Measurements from ENCODE around the gene TMEM212.
"Not testable (repeated sequence)": the region's sequence is repeated elsewhere in the genome, so short reads cannot be mapped to it uniquely, and the experiment has no call there.

TMEM212 gene

DNA sequence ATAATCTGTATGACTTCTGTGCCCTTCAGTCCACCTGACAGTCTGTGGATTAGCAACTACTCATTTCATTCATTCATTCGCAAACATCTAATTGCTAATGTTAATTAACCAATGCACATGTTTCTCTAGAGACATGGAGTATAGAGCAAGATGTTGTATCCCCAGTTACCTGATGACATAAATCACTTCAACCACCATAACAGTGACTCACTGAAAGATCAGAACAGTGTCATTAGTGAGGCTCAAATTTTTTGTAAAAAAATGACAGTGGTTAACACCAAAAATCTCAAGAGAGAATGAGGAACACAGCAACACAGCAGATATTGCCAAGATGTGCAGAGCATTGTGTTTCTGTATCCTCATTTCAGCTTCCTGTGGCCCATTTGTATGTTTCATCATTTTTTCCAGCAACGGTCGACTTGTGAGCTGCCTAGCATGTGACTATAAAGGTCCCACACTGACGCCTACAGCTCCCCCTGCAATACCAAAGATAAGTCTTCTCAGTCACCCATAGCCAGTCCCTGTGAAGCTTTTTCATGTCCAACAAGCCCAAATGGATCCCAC lies 29.2 kb upstream of the TMEM212 start:
- WGBS (ENCODE audit: extremely low coverage, insufficient coverage, low lambda C conversion rate) = no CpG with 5 or more reads among the region's 4 CpGs
- no peak overlapping the region for H4K8ac ChIP-seq (ENCODE audit: low read depth, low read length)

DNA sequence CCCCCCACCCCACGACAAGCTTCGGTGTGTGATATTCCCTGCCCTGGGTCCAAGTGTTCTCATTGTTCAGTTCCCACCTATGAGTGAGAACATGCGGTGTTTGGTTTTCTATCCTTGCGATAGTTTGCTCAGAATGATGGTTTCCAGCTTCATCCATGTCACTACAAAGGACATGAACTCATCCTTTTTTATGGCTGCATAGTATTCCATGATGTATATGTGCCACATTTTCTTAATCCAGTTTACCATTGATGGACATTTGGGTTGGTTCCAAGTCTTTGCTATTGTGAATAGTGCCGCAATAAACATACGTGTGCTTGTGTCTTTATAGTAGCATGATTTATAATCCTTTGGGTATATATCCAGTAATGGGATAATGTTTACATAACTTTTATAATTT lies 28.5 kb upstream of the TMEM212 start:
- H3K23ac ChIP-seq (ENCODE audit: low read length); H2BK15ac ChIP-seq (replicated peaks; ENCODE audit: low read depth); H3K56ac ChIP-seq (ENCODE audit: low read length); H3K79me2 ChIP-seq (ENCODE audit: control insufficient read depth, insufficient read depth, low read length); H4K5ac ChIP-seq (ENCODE audit: low read length); H3K9ac ChIP-seq (ENCODE audit: low read length); H3K4ac ChIP-seq (ENCODE audit: low read depth, low read length); H3K79me1 ChIP-seq (ENCODE audit: low read length); H2BK120ac ChIP-seq (ENCODE audit: low read depth, low read length); H3K4me2 ChIP-seq (ENCODE audit: low read length); H3K36me3 ChIP-seq (ENCODE audit: control insufficient read depth, insufficient read depth, low read length); H2BK5ac ChIP-seq (ENCODE audit: low read length); H3K27me3 ChIP-seq (ENCODE audit: insufficient read depth, low read length, poor library complexity); H3K18ac ChIP-seq (ENCODE audit: low read length); H3K27ac ChIP-seq (ENCODE audit: low read depth, low read length); H2AK5ac ChIP-seq (ENCODE audit: low read length); H3K4me1 ChIP-seq (ENCODE audit: control insufficient read depth, low read depth, low read length); H4K8ac ChIP-seq (ENCODE audit: low read depth, low read length); DNase-seq; H3K4me3 ChIP-seq (ENCODE audit: low read length): not testable (repeated sequence)
- WGBS (ENCODE audit: extremely low coverage, insufficient coverage, low lambda C conversion rate) = no CpG with 5 or more reads among the region's 6 CpGs

More for the DNA sequence above, 29.2 kb upstream of the TMEM212 start:
- H2BK15ac ChIP-seq (replicated peaks; ENCODE audit: low read depth) = no peak overlapping the region
- H3K4me2 ChIP-seq (ENCODE audit: low read length) = no peak overlapping the region
- H3K36me3 ChIP-seq (ENCODE audit: control insufficient read depth, insufficient read depth, low read length) = no peaks in the 10 kb centered on the region
- no peak for DNase-seq
- no peak overlapping the region for H2AK5ac ChIP-seq (ENCODE audit: low read length)
- H3K4me1 ChIP-seq (ENCODE audit: control insufficient read depth, low read depth, low read length) = peaks cover 6% of the 10 kb centered on the region
- H3K56ac ChIP-seq (ENCODE audit: low read length) = no peak overlapping the region
- no peak overlapping the region for H2BK120ac ChIP-seq (ENCODE audit: low read depth, low read length)
- no peak overlapping the region for H3K4me3 ChIP-seq (ENCODE audit: low read length)
- H3K79me2 ChIP-seq (ENCODE audit: control insufficient read depth, insufficient read depth, low read length) = no peaks in the 10 kb centered on the region
- H3K9ac ChIP-seq (ENCODE audit: low read length) = no peak overlapping the region
- H3K23ac ChIP-seq (ENCODE audit: low read length) = no peak overlapping the region
- no peak overlapping the region for H4K5ac ChIP-seq (ENCODE audit: low read length)
- no peak overlapping the region for H3K4ac ChIP-seq (ENCODE audit: low read depth, low read length)
- peaks cover 2% of the 10 kb centered on the region for H3K27me3 ChIP-seq (ENCODE audit: insufficient read depth, low read length, poor library complexity)
- H3K18ac ChIP-seq (ENCODE audit: low read length) = no peak overlapping the region
- no peaks in the 10 kb centered on the region for H3K79me1 ChIP-seq (ENCODE audit: low read length)
- H2BK5ac ChIP-seq (ENCODE audit: low read length) = no peak overlapping the region
- no peak overlapping the region for H3K27ac ChIP-seq (ENCODE audit: low read depth, low read length)

DNA sequence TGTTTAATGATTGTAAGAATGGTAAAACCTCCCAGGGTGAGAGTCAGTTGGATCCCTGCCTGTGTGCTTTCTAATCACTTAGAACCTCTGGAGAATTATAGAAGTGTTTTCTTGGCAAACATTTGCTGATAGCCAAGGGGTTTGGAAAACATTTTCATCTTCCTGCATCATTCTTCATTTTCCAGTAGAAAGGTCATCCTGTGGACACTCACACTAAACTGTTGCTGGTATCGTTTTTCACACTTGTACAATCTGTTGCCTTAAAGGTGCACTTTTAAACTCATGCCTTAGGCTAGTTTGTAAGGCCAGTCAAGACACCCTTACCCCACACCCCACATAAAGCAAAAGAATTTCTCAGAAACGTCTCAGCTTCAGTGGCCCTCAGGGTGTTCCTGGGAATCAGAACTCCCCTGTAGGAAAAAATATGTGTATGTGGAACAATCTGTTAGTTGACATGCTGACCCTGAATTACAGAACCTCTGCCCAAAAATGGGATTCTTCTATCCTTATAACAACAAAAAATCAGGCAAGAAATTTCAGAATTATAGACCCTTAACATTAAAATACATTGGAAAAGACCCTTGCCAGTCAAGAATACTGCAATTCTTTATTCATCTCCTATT lies 27.1 kb upstream of the TMEM212 start:
- Histone ChIP-seq H4K5ac (ENCODE audit: low read length) (no peak overlapping the region), H3K79me1 (ENCODE audit: low read length) (no peaks in the 10 kb centered on the region), H3K27me3 (ENCODE audit: insufficient read depth, low read length, poor library complexity) (peaks cover under 1% of the 10 kb centered on the region), H2BK120ac (ENCODE audit: low read depth, low read length) (no peak overlapping the region), H3K18ac (ENCODE audit: low read length) (peak overlapping the region; percentile 56), H3K4me1 (ENCODE audit: control insufficient read depth, low read depth, low read length) (peaks cover 1% of the 10 kb centered on the region), H3K79me2 (ENCODE audit: control insufficient read depth, insufficient read depth, low read length) (no peaks in the 10 kb centered on the region), H3K23ac (ENCODE audit: low read length) (no peak overlapping the region), H2BK5ac (ENCODE audit: low read length) (no peak overlapping the region), H3K36me3 (ENCODE audit: control insufficient read depth, insufficient read depth, low read length) (no peaks in the 10 kb centered on the region), H4K8ac (ENCODE audit: low read depth, low read length) (no peak overlapping the region), H3K9ac (ENCODE audit: low read length) (no peak overlapping the region), H3K56ac (ENCODE audit: low read length) (no peak overlapping the region), H3K4me2 (ENCODE audit: low read length) (no peak overlapping the region), H3K4me3 (ENCODE audit: low read length) (no peak overlapping the region), H3K4ac (ENCODE audit: low read depth, low read length) (no peak overlapping the region), H3K27ac (ENCODE audit: low read depth, low read length) (no peak overlapping the region), H2AK5ac (ENCODE audit: low read length) (no peak overlapping the region), H2BK15ac (replicated peaks; ENCODE audit: low read depth) (no peak overlapping the region)
- no peak for DNase-seq
- no CpG with 5 or more reads among the region's 2 CpGs for WGBS (ENCODE audit: extremely low coverage, insufficient coverage, low lambda C conversion rate)

DNA sequence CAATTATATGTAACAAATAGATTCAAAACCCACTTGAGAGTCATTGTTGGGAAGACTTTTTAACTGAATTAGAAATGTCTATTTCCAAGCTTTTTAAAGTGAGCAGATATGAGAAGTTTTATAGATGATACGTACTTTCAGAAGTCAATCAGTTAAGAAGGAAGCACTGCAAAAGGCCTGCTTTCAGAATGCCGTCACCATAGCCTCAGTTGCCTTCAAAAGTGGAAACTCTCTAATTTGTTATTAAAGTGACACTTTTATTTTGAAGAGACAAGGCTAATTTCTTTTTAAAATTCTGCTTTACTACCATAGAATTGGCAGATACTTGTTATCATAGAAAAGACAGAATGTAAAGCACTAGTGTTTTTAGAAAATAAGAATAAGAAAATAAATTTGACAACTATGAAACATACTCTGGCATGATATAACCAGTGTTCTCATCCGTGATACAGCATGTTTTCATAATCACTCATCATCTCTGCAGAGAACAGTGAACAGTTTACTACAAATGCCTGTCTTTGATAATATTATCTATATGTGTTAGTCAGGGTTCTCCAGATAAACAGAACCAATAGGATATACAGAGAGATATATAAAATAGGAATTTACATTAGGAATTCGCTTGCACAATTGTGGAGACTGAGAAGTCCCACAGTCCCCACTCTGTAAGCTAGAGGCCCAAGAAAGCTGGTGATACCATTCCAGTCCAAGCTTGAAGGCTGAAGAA lies 25.9 kb upstream of the TMEM212 start:
- H3K4ac ChIP-seq (ENCODE audit: low read depth, low read length) = no peak overlapping the region
- no peaks in the 10 kb centered on the region for H3K79me1 ChIP-seq (ENCODE audit: low read length)
- no peak overlapping the region for H2BK15ac ChIP-seq (replicated peaks; ENCODE audit: low read depth)
- no peaks in the 10 kb centered on the region for H3K36me3 ChIP-seq (ENCODE audit: control insufficient read depth, insufficient read depth, low read length)
- H3K4me3 ChIP-seq (ENCODE audit: low read length) = no peak overlapping the region
- no peak overlapping the region for H2BK120ac ChIP-seq (ENCODE audit: low read depth, low read length)
- H3K4me1 ChIP-seq (ENCODE audit: control insufficient read depth, low read depth, low read length) = no peaks in the 10 kb centered on the region
- H3K56ac ChIP-seq (ENCODE audit: low read length) = no peak overlapping the region
- DNase-seq = no peak
- H3K9ac ChIP-seq (ENCODE audit: low read length) = no peak overlapping the region
- no peak overlapping the region for H2AK5ac ChIP-seq (ENCODE audit: low read length)
- no CpG with 5 or more reads among the region's 4 CpGs for WGBS (ENCODE audit: extremely low coverage, insufficient coverage, low lambda C conversion rate)
- no peaks in the 10 kb centered on the region for H3K79me2 ChIP-seq (ENCODE audit: control insufficient read depth, insufficient read depth, low read length)
- H3K27ac ChIP-seq (ENCODE audit: low read depth, low read length) = no peak overlapping the region
- no peak overlapping the region for H3K23ac ChIP-seq (ENCODE audit: low read length)
- no peak overlapping the region for H3K18ac ChIP-seq (ENCODE audit: low read length)
- H4K8ac ChIP-seq (ENCODE audit: low read depth, low read length) = no peak overlapping the region
- H3K4me2 ChIP-seq (ENCODE audit: low read length) = no peak overlapping the region
- no peak overlapping the region for H4K5ac ChIP-seq (ENCODE audit: low read length)
- H2BK5ac ChIP-seq (ENCODE audit: low read length) = no peak overlapping the region
- no peaks in the 10 kb centered on the region for H3K27me3 ChIP-seq (ENCODE audit: insufficient read depth, low read length, poor library complexity)

DNA sequence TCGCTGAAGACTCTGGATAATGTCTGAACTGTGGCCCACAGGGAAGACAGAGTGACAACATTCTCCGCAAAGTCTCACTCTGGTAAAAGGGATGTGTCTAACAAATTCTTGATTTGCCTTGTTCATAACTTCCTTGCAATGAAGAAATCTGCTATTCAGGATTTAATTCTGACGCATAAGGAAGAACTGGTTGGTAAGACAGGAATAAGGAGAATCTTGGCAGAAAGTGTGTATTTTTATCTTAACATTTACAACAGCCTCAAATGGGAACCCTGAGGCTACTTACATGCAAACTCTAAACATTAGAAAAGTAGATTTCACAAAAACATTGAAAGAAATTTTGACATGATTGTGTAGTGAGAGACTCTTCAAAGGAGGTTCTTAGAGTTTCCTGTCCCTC lies 22.1 kb upstream of the TMEM212 start:
- Histone ChIP-seq H2AK5ac (ENCODE audit: low read length) (no peak overlapping the region), H3K23ac (ENCODE audit: low read length) (no peak overlapping the region), H3K79me1 (ENCODE audit: low read length) (no peaks in the 10 kb centered on the region), H3K9ac (ENCODE audit: low read length) (no peak overlapping the region), H3K27me3 (ENCODE audit: insufficient read depth, low read length, poor library complexity) (no peaks in the 10 kb centered on the region), H3K27ac (ENCODE audit: low read depth, low read length) (no peak overlapping the region), H3K4me2 (ENCODE audit: low read length) (no peak overlapping the region), H2BK15ac (replicated peaks; ENCODE audit: low read depth) (no peak overlapping the region), H4K8ac (ENCODE audit: low read depth, low read length) (no peak overlapping the region), H3K18ac (ENCODE audit: low read length) (no peak overlapping the region), H3K4ac (ENCODE audit: low read depth, low read length) (no peak overlapping the region), H3K4me1 (ENCODE audit: control insufficient read depth, low read depth, low read length) (no peaks in the 10 kb centered on the region), H4K5ac (ENCODE audit: low read length) (no peak overlapping the region), H3K36me3 (ENCODE audit: control insufficient read depth, insufficient read depth, low read length) (no peaks in the 10 kb centered on the region), H3K79me2 (ENCODE audit: control insufficient read depth, insufficient read depth, low read length) (no peaks in the 10 kb centered on the region), H3K56ac (ENCODE audit: low read length) (no peak overlapping the region), H2BK120ac (ENCODE audit: low read depth, low read length) (no peak overlapping the region), H2BK5ac (ENCODE audit: low read length) (no peak overlapping the region), H3K4me3 (ENCODE audit: low read length) (no peak overlapping the region)
- no peak for DNase-seq
- no CpG with 5 or more reads among the region's 3 CpGs for WGBS (ENCODE audit: extremely low coverage, insufficient coverage, low lambda C conversion rate)

Data from mesendoderm (in vitro differentiated cells).